ENCODE measurements around the gene SMIM5.

DNA sequence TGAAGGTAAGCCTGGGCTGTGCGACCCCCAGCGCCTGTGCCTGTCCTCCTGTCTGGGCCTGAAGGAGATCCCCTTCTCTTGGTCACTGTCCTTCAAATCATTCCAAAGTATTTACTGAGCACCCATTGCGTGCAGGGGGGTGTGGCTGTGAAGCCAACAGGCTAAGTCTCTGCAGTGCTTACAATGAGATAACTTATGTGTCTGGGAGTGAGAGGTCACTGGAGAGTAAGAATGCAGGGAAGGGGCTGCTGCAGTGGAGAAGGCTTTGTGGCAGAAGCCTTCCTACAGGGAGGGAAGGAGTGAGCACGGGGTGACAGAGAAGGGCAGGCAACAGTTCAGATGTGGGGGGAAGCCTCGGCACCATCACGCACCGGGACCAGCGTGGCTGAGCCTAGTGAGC lies 11.2 kb upstream of the SMIM5 start:
- TF ChIP-seq, protein P1, sequence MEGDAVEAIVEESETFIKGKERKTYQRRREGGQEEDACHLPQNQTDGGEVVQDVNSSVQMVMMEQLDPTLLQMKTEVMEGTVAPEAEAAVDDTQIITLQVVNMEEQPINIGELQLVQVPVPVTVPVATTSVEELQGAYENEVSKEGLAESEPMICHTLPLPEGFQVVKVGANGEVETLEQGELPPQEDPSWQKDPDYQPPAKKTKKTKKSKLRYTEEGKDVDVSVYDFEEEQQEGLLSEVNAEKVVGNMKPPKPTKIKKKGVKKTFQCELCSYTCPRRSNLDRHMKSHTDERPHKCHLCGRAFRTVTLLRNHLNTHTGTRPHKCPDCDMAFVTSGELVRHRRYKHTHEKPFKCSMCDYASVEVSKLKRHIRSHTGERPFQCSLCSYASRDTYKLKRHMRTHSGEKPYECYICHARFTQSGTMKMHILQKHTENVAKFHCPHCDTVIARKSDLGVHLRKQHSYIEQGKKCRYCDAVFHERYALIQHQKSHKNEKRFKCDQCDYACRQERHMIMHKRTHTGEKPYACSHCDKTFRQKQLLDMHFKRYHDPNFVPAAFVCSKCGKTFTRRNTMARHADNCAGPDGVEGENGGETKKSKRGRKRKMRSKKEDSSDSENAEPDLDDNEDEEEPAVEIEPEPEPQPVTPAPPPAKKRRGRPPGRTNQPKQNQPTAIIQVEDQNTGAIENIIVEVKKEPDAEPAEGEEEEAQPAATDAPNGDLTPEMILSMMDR (IDR thresholded peaks at IDR 0.05): no peak
- no peak for TF ChIP-seq POLR2A (IDR thresholded peaks at IDR 0.05)
- TF ChIP-seq EP300 (IDR thresholded peaks at IDR 0.05): no peak
- no peak for TF ChIP-seq POLR2AphosphoS5 (IDR thresholded peaks at IDR 0.05)
